B cell (primary cell): ENCODE data around the gene KIR2DL3.

ENCODE experiments used
- EZH2 ChIP-seq: IDR thresholded peaks from 2 replicates; pipeline ENCODE4 v1.6.1; 2012; ENCODE audit warnings: borderline replicate concordance, low read depth, mild to moderate bottlenecking, moderate library complexity, low read length; ENCODE audit not compliant: insufficient read depth, poor library complexity, severe bottlenecking
- TF ChIP-seq, protein P1 (sequence below): fragments of 200-600 bp; IDR thresholded peaks from one replicate; pipeline ENCODE4 v1.8.0; 2022; ENCODE audit warnings: antibody characterized with exemption, mild to moderate bottlenecking

DNA sequence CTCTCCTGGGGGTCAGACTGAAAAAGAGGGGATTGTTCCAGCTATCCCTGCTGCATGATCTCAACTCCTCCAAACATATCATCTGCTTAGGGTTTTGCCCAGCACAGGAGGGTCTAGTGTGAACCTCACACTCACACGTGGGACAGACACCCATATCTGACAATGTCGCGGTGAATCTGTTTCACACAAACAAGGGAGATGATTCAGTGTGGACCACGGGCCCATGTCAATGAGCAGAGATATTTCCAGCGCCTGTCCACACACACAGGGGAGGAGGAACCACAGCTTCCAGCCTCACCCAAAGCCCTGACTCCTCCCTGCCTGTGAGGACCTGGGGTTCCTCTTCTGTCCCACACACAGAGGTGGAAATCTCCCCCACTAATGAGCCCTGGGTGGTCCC, 43.7 kb upstream of the KIR2DL3 start:
- TF ChIP-seq, protein P1, sequence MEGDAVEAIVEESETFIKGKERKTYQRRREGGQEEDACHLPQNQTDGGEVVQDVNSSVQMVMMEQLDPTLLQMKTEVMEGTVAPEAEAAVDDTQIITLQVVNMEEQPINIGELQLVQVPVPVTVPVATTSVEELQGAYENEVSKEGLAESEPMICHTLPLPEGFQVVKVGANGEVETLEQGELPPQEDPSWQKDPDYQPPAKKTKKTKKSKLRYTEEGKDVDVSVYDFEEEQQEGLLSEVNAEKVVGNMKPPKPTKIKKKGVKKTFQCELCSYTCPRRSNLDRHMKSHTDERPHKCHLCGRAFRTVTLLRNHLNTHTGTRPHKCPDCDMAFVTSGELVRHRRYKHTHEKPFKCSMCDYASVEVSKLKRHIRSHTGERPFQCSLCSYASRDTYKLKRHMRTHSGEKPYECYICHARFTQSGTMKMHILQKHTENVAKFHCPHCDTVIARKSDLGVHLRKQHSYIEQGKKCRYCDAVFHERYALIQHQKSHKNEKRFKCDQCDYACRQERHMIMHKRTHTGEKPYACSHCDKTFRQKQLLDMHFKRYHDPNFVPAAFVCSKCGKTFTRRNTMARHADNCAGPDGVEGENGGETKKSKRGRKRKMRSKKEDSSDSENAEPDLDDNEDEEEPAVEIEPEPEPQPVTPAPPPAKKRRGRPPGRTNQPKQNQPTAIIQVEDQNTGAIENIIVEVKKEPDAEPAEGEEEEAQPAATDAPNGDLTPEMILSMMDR: no peak
- TF ChIP-seq EZH2: no peak
